ENCODE results near the gene RNGTT. TPM values are rescaled to one million over a fixed set of nuclear protein-coding genes. Genes with fewer than 3 reads are reported as not detected.

Gene RNGTT
- total RNA-seq, 3 donors from 2014 or later: 21.0 to 23.4 (median 21.5) TPM

- Mint-ChIP-seq H3K36me3 (ENCODE audit: insufficient read depth) (peaks cover 12% of the 10 kb centered on the region), H3K27me3 (ENCODE audit: low read depth) (no peaks in the 10 kb centered on the region), H3K4me1 (ENCODE audit: low read depth) (peaks cover 12% of the 10 kb centered on the region), H3K4me3 (no peak overlapping the region), H3K9me3 (no peaks in the 10 kb centered on the region)
- no peak for DNase-seq
- ATAC-seq: no peak
Measured at GRCh38 chr6:88704980-88705379, 258.4 kb downstream of the RNGTT start.

- DNase-seq: no peak
- no peaks in the 10 kb centered on the region for H3K27me3 Mint-ChIP-seq (ENCODE audit: low read depth)
- peaks cover 16% of the 10 kb centered on the region for H3K4me1 Mint-ChIP-seq (ENCODE audit: low read depth)
- no peak for ATAC-seq
- no peaks in the 10 kb centered on the region for H3K9me3 Mint-ChIP-seq
- H3K4me3 Mint-ChIP-seq: no peak overlapping the region
- H3K36me3 Mint-ChIP-seq (ENCODE audit: insufficient read depth): peaks cover 14% of the 10 kb centered on the region
Measured at GRCh38 chr6:88702956-88703556, 260.4 kb downstream of the RNGTT start.

DNA sequence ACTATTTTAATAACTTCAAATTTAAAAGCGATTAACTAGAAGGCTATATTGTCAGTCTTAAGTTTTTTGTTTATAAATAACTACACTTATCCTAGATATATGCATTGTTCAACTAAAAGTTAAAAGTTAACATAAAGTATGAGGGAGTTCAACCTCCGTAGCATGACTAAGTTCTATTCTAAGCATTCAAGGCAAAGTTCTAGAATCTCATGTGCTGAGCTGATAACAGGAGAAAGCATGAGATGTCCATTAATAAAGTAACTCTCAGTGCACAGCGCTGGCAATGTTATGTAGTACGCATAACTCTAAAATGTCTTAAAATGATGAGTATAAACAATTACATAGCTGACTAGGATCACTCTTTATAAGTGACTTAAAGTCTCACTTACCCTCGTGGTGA lies 264.8 kb downstream of the RNGTT start:
- no peak for DNase-seq
- peaks cover 10% of the 10 kb centered on the region for H3K4me1 Mint-ChIP-seq (ENCODE audit: low read depth)
- ATAC-seq: no peak
- peaks cover 13% of the 10 kb centered on the region for H3K9me3 Mint-ChIP-seq
- peaks cover 31% of the 10 kb centered on the region for H3K36me3 Mint-ChIP-seq (ENCODE audit: insufficient read depth)
- no peak overlapping the region for H3K4me3 Mint-ChIP-seq
- no peaks in the 10 kb centered on the region for H3K27me3 Mint-ChIP-seq (ENCODE audit: low read depth)

DNA sequence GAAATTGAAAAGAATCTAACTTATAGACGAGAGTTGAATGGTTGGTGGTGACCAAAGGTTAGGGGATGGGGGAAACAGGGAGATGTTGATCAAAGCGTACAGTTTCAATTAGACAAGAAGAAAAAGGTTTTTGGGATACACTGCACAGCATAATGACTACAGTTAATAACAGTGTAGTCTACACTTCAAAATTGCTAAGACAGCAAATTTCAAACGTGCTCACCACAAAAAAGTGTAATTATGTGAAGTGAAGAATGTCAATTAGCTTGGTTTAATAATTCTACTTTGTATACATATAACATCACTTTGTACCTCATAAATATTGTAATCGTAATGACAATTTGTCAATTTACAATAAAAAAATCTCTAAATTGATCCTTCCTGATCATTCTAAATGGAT lies 267.5 kb downstream of the RNGTT start:
- Mint-ChIP-seq H3K9me3 (peaks cover 14% of the 10 kb centered on the region), H3K36me3 (ENCODE audit: insufficient read depth) (peaks cover 28% of the 10 kb centered on the region), H3K4me3 (no peak overlapping the region), H3K4me1 (ENCODE audit: low read depth) (peaks cover 10% of the 10 kb centered on the region), H3K27me3 (ENCODE audit: low read depth) (no peaks in the 10 kb centered on the region)
- ATAC-seq (no peak), DNase-seq (no peak)

GRCh38 chr6:88683734-88684133 lies 279.7 kb downstream of the RNGTT start:
- no peaks in the 10 kb centered on the region for H3K27me3 Mint-ChIP-seq (ENCODE audit: low read depth)
- DNase-seq (no peak), ATAC-seq (no peak)
- peaks cover 5% of the 10 kb centered on the region for H3K9me3 Mint-ChIP-seq
- no peak overlapping the region for H3K4me3 Mint-ChIP-seq
- H3K4me1 Mint-ChIP-seq (ENCODE audit: low read depth): no peaks in the 10 kb centered on the region
- peaks cover 26% of the 10 kb centered on the region for H3K36me3 Mint-ChIP-seq (ENCODE audit: insufficient read depth)

DNA sequence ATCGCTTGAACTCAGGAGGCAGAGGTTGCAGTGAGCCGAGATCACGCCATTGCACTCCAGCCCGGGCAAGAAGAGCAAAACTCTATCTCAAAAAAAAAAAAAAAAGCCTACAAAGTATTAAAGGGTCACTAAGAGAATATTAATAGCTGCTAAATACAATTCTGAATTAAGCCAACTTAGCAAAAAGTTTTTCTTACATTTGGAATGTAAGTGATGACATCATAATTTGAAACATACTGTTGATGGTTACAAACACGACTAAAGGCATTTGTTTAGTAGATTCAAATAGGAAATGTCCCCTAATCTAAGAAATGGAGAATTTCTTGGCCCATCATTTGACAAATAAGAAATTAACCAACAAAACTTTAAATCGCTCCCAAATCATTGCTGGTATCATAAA lies 282.8 kb downstream of the RNGTT start:
- Mint-ChIP-seq H3K4me3 (no peak overlapping the region), H3K36me3 (ENCODE audit: insufficient read depth) (peaks cover 23% of the 10 kb centered on the region), H3K4me1 (ENCODE audit: low read depth) (no peaks in the 10 kb centered on the region), H3K9me3 (no peaks in the 10 kb centered on the region), H3K27me3 (ENCODE audit: low read depth) (no peaks in the 10 kb centered on the region)
- ATAC-seq (no peak), DNase-seq (no peak)

GRCh38 chr6:88679841-88680240 lies 283.6 kb downstream of the RNGTT start:
- no peaks in the 10 kb centered on the region for H3K4me1 Mint-ChIP-seq (ENCODE audit: low read depth)
- peaks cover 20% of the 10 kb centered on the region for H3K36me3 Mint-ChIP-seq (ENCODE audit: insufficient read depth)
- no peak for DNase-seq
- no peak for ATAC-seq
- H3K4me3 Mint-ChIP-seq: no peak overlapping the region
- no peaks in the 10 kb centered on the region for H3K27me3 Mint-ChIP-seq (ENCODE audit: low read depth)
- H3K9me3 Mint-ChIP-seq: no peaks in the 10 kb centered on the region

- DNase-seq (no peak), ATAC-seq (no peak)
- Mint-ChIP-seq H3K4me3 (no peak overlapping the region), H3K4me1 (ENCODE audit: low read depth) (no peaks in the 10 kb centered on the region), H3K9me3 (peaks cover 4% of the 10 kb centered on the region), H3K27me3 (ENCODE audit: low read depth) (no peaks in the 10 kb centered on the region), H3K36me3 (ENCODE audit: insufficient read depth) (peaks cover 28% of the 10 kb centered on the region)
Measured at GRCh38 chr6:88677356-88677755, 286.1 kb downstream of the RNGTT start.

GRCh38 chr6:88671624-88672023 lies 291.8 kb downstream of the RNGTT start:
- Mint-ChIP-seq H3K27me3 (ENCODE audit: low read depth) (no peaks in the 10 kb centered on the region), H3K9me3 (peaks cover 31% of the 10 kb centered on the region), H3K4me3 (no peak overlapping the region), H3K36me3 (ENCODE audit: insufficient read depth) (peaks cover 51% of the 10 kb centered on the region), H3K4me1 (ENCODE audit: low read depth) (no peaks in the 10 kb centered on the region)
- no peak for ATAC-seq
- DNase-seq: no peak

- no peak overlapping the region for H3K4me3 Mint-ChIP-seq
- H3K9me3 Mint-ChIP-seq: peaks cover 31% of the 10 kb centered on the region
- ATAC-seq (no peak), DNase-seq (no peak)
- H3K4me1 Mint-ChIP-seq (ENCODE audit: low read depth): no peaks in the 10 kb centered on the region
- H3K27me3 Mint-ChIP-seq (ENCODE audit: low read depth): no peaks in the 10 kb centered on the region
- H3K36me3 Mint-ChIP-seq (ENCODE audit: insufficient read depth): peaks cover 53% of the 10 kb centered on the region
Measured at GRCh38 chr6:88670369-88670768, 293.0 kb downstream of the RNGTT start.

DNA sequence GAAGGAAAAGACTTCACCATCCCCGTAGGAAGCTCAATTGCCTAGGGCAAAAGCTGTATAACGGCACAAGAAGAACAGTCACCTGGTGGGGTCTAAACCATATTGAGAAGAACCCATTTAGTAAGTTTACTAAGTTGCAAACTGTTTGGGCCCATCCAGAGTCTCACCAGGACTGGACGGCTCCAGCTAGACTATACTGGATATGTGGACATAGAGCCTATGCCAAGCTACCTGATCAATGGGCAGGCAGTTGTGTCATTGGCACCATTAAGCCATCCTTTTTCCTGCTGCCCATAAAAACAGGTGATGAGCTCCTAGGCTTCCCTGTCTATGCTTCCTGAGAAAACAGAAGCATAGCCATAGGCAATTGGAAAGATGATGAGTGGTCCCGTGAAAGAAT lies 293.9 kb downstream of the RNGTT start:
- Mint-ChIP-seq H3K27me3 (ENCODE audit: low read depth) (no peaks in the 10 kb centered on the region), H3K9me3 (peaks cover 31% of the 10 kb centered on the region), H3K4me3 (no peak overlapping the region), H3K36me3 (ENCODE audit: insufficient read depth) (peaks cover 57% of the 10 kb centered on the region), H3K4me1 (ENCODE audit: low read depth) (no peaks in the 10 kb centered on the region)
- ATAC-seq (no peak), DNase-seq (no peak)

DNA sequence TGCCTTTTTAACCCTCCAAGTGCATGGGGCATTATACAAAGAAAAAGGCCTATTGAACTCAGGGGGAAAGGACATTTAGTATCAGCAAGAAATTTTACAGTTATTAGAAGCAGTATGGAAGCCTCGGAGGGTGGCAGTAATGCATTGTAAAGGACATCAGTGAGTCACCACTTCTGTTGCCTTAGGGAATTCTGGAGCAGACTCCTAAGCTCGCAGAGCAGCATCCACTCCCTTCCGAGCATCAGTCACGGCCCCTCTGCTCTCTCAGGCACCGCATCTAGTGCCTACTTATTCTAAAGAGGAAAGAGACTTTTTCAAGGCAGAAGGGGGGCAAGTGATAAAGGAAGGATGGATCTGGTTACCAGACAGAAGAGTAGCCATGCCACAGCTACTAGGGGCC lies 296.5 kb downstream of the RNGTT start:
- Mint-ChIP-seq H3K4me1 (ENCODE audit: low read depth) (peaks cover 3% of the 10 kb centered on the region), H3K27me3 (ENCODE audit: low read depth) (no peaks in the 10 kb centered on the region), H3K36me3 (ENCODE audit: insufficient read depth) (peaks cover 66% of the 10 kb centered on the region), H3K9me3 (peaks cover 40% of the 10 kb centered on the region), H3K4me3 (no peak overlapping the region)
- DNase-seq: no peak
- no peak for ATAC-seq

GRCh38 chr6:88665131-88665530 lies 298.3 kb downstream of the RNGTT start:
- DNase-seq: no peak
- Mint-ChIP-seq H3K36me3 (ENCODE audit: insufficient read depth) (peaks cover 58% of the 10 kb centered on the region), H3K9me3 (peaks cover 38% of the 10 kb centered on the region), H3K4me3 (no peak overlapping the region), H3K27me3 (ENCODE audit: low read depth) (no peaks in the 10 kb centered on the region), H3K4me1 (ENCODE audit: low read depth) (peaks cover 3% of the 10 kb centered on the region)
- ATAC-seq: no peak

DNA sequence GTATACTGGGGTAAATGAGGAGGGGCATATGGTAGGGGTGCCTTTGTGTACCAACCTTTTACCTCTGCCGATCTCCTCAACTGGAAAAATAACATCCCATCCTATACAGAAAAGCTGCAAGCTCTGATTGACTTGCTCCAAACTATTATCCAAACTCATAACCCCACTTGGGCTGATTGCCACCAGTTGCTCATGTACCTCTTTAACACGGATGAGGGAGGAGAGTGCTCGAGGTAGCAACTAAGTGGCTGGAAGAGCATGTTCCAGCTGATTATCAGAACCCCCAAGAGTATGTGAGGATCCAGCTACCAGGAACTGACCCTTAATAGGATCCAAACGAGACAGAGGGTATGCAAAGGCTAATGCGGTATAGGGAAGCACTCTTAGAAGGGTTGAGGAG lies 299.6 kb downstream of the RNGTT start:
- H3K4me1 Mint-ChIP-seq (ENCODE audit: low read depth): peaks cover 3% of the 10 kb centered on the region
- ATAC-seq (no peak), DNase-seq (no peak)
- no peaks in the 10 kb centered on the region for H3K27me3 Mint-ChIP-seq (ENCODE audit: low read depth)
- peaks cover 45% of the 10 kb centered on the region for H3K9me3 Mint-ChIP-seq
- H3K36me3 Mint-ChIP-seq (ENCODE audit: insufficient read depth): peaks cover 62% of the 10 kb centered on the region
- H3K4me3 Mint-ChIP-seq: no peak overlapping the region

DNA sequence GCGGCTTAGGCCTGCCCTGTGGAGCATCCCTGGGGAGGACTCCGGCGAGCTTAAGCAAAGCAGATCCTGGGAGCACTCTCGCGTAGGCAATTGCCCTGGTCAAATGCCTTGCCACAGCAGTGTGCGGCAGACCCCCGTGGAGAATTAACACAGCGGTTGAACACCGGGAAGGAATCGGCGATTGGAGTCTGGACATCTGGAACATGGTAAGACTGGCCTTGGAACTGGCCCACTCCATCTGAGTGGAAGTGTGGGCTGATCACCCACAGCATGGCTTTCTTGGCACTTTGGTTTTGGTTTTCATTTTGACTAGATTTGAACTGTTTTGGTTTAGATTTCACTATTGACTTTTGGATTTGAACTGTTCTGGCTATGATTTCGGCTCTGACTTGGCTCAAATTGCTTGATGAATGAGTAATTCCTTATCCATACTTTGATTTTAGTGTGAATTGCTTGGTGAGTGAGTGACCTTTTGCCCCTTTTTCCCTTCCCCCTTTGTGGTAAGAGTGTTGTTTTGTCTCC lies 300.7 kb downstream of the RNGTT start:
- DNase-seq (no peak), ATAC-seq (peak in 1 of 2 donors; percentile 35)
- H3K36me3 Mint-ChIP-seq (ENCODE audit: insufficient read depth): peaks cover 65% of the 10 kb centered on the region
- peaks cover 3% of the 10 kb centered on the region for H3K4me1 Mint-ChIP-seq (ENCODE audit: low read depth)
- H3K27me3 Mint-ChIP-seq (ENCODE audit: low read depth): no peaks in the 10 kb centered on the region
- H3K4me3 Mint-ChIP-seq: no peak overlapping the region
- peaks cover 46% of the 10 kb centered on the region for H3K9me3 Mint-ChIP-seq
